Left ventricle myocardium inferior (tissue), 1 donor: ENCODE results near the gene SLC44A2. TPM values are rescaled to one million over a fixed set of nuclear protein-coding genes. Genes with fewer than 3 reads are reported as not detected.

Experiments used
- DNase-seq: peaks from one replicate; pipeline ENCODE4 v3.0.0-alpha.2; 2020
- H3K27ac ChIP-seq: fragments of 200-600 bp; replicated peaks from 2 replicates; pipeline ENCODE4 v1.8.0; 2021
- H3K27me3 ChIP-seq: fragments of 200-600 bp; 2 replicates; pipeline ENCODE4 v1.8.0; 2021; ENCODE audit warnings: low read depth
- H3K36me3 ChIP-seq: fragments of 200-600 bp; 2 replicates; pipeline ENCODE4 v1.8.0; 2021
- H3K4me1 ChIP-seq: fragments of 200-600 bp; 2 replicates; pipeline ENCODE4 v1.8.0; 2021
- H3K4me3 ChIP-seq: fragments of 200-600 bp; 2 replicates; pipeline ENCODE4 v1.8.0; 2021; ENCODE audit warnings: mild to moderate bottlenecking, moderate library complexity
- H3K9me3 ChIP-seq: fragments of 200-600 bp; replicated peaks from 2 replicates; pipeline ENCODE4 v1.8.0; 2021
- CTCF ChIP-seq: fragments of 200-600 bp; IDR thresholded peaks from 2 replicates; pipeline ENCODE4 v1.8.0; 2021; ENCODE audit warnings: antibody characterized with exemption, mild to moderate bottlenecking, borderline replicate concordance
- intact Hi-C: fragments of 100-400 bp; cut with micrococcal nuclease; formaldehyde crosslinking; loops from one replicate; pipeline ENCODE4 v1.11.0; 2022
- total RNA-seq: library from RNA; stranded (reverse); fragmentation: NEBNext Ultra II Directional; extraction: Animal tissue kit (Norgen Biotek cat#: 25700); gene quantifications from one replicate; pipeline ENCODE4 v1.2.1, GENCODE V29; 2021
- donor health status: DM: no; HTN: yes; CAD: no; lungs with severe emphysema.

The SLC44A2 gene
- total RNA-seq, 1 donor from 2014 or later, result 74.2 TPM

GRCh38 chr19:10640361-10640760, 15.0 kb downstream of the SLC44A2 start:
- peaks cover 78% of the 10 kb centered on the region for H3K36me3 ChIP-seq
- no peaks in the 10 kb centered on the region for H3K27me3 ChIP-seq
- peaks cover 25% of the 10 kb centered on the region for H3K4me1 ChIP-seq
- H3K9me3 ChIP-seq, result no peaks in the 10 kb centered on the region
- TF ChIP-seq CTCF, result no peak
- intact Hi-C loops, result loop anchor here (5.0 kb wide), 1 partner anchor 58 kb away; no protein-coding TSS in a partner anchor
- no peak overlapping the region for H3K27ac ChIP-seq
- DNase-seq, result no peak
- no peak overlapping the region for H3K4me3 ChIP-seq

DNA sequence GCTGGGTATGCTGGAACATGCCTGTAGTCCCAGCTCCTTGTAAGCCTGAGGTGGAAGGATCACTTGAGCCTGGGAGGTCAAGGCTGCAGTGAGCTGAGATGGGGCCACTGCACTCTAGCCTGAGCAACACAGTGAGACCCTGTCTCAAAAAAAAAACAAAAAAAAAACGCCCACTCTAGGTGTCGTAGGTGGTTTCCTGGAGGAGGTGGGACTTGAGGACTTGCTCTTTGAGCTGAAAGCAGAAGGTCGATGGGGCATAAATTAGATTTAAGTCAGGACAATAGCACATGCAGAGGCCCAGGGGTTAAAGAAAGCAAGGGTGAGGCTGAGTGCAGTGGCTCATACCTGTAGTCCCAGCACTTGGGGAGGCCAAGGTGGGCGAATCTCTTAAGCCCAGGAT, 15.9 kb downstream of the SLC44A2 start:
- peaks cover 69% of the 10 kb centered on the region for H3K36me3 ChIP-seq
- H3K4me3 ChIP-seq, result no peak overlapping the region
- no peak for TF ChIP-seq CTCF
- intact Hi-C loops, result loop anchor here (5.0 kb wide), 1 partner anchor 59 kb away; no protein-coding TSS in a partner anchor
- H3K27me3 ChIP-seq, result no peaks in the 10 kb centered on the region
- H3K4me1 ChIP-seq, result peaks cover 29% of the 10 kb centered on the region
- DNase-seq, result no peak
- no peak overlapping the region for H3K27ac ChIP-seq
- no peaks in the 10 kb centered on the region for H3K9me3 ChIP-seq

DNA sequence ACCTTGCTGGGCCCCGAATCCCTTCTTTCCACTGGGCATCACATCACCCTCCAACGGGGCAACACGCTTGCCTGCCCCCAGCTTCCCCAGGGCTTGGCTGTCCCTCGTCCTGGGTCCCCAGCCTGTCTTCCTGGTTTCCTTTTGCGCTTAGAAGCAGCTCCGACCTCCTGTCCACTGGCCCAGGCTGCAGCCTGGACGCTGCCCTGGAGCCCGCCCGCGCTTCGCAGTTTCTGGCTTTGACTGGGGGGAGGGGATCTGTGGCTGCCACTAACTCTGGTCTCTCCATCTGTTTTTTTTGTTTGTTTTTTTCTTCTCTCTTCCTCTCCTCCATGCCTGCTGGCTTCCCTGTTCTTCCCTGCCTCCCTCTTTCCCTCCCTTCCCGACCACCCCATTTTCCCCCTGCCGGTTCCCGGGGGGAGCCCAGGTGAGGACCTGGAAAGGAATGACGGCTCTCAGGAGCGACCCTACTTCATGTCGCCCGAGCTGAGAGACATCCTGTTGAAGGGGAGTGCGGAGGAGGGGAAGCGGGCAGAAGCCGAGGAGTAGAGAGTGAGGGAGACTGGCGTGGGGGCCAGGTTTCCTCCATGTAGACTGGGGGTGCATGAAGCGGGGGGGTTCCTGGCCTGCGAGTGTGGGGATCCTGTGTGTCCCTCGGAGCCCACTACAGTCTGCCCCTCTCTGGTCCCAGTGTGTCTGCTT, 17.3 kb downstream of the SLC44A2 start:
- no peak for TF ChIP-seq CTCF
- no peaks in the 10 kb centered on the region for H3K9me3 ChIP-seq
- peaks cover 55% of the 10 kb centered on the region for H3K36me3 ChIP-seq
- intact Hi-C loops, result loop anchor here (5.0 kb wide), 1 partner anchor 60 kb away; no protein-coding TSS in a partner anchor
- DNase-seq, result no peak
- H3K27ac ChIP-seq, result no peak overlapping the region
- H3K27me3 ChIP-seq, result no peaks in the 10 kb centered on the region
- H3K4me1 ChIP-seq, result peaks cover 39% of the 10 kb centered on the region
- no peak overlapping the region for H3K4me3 ChIP-seq

DNA sequence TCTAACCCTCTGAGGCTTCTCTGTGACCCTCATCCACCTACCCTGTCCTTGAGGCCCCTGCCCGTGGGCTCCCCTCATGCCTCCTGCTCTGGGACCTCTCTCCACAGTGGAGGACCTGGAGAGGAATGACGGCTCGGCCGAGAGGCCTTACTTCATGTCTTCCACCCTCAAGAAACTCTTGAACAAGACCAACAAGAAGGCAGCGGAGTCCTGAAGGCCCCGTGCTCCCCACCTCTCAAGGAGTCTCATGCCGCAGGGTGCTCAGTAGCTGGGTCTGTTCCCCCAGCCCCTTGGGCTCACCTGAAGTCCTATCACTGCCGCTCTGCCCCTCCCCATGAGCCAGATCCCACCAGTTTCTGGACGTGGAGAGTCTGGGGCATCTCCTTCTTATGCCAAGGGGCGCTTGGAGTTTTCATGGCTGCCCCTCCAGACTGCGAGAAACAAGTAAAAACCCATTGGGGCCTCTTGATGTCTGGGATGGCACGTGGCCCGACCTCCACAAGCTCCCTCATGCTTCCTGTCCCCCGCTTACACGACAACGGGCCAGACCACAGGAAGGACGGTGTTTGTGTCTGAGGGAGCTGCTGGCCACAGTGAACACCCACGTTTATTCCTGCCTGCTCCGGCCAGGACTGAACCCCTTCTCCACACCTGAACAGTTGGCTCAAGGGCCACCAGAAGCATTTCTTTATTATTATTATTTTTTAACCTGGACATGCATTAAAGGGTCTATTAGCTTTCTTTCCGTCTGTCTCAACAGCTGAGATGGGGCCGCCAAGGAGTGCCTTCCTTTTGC, 18.0 kb downstream of the SLC44A2 start:
- no peak for DNase-seq
- Histone ChIP-seq H3K4me3 (no peak overlapping the region), H3K27me3 (no peaks in the 10 kb centered on the region), H3K4me1 (peaks cover 39% of the 10 kb centered on the region), H3K36me3 (peaks cover 47% of the 10 kb centered on the region), H3K9me3 (no peaks in the 10 kb centered on the region), H3K27ac (peak overlapping the region; percentile 72)
- intact Hi-C loops, result loop anchor here (5.0 kb wide), 1 partner anchor 61 kb away; no protein-coding TSS in a partner anchor
- TF ChIP-seq CTCF, result no peak

GRCh38 chr19:10643968-10644259, 18.6 kb downstream of the SLC44A2 start:
- peaks cover 39% of the 10 kb centered on the region for H3K4me1 ChIP-seq
- H3K27me3 ChIP-seq, result no peaks in the 10 kb centered on the region
- H3K4me3 ChIP-seq, result no peak overlapping the region
- H3K27ac ChIP-seq, result peak overlapping the region; percentile 72
- TF ChIP-seq CTCF, result no peak
- DNase-seq, result no peak
- no peaks in the 10 kb centered on the region for H3K9me3 ChIP-seq
- intact Hi-C loops, result loop anchor here (5.0 kb wide), 1 partner anchor 62 kb away; no protein-coding TSS in a partner anchor
- H3K36me3 ChIP-seq, result peaks cover 42% of the 10 kb centered on the region
